LNCAP (cell line): ENCODE measurements around the gene CGB3.

ENCODE experiments used
- TF ChIP-seq, protein P1 (sequence below): fragments of 450-650 bp; IDR thresholded peaks from 2 replicates; pipeline ENCODE4 v1.5.1; 2017; ENCODE audit warnings: mild to moderate bottlenecking

CGB3 gene

GRCh38 chr19:49020342-49020741, 3.8 kb downstream of the CGB3 start:
- TF ChIP-seq, protein P1, sequence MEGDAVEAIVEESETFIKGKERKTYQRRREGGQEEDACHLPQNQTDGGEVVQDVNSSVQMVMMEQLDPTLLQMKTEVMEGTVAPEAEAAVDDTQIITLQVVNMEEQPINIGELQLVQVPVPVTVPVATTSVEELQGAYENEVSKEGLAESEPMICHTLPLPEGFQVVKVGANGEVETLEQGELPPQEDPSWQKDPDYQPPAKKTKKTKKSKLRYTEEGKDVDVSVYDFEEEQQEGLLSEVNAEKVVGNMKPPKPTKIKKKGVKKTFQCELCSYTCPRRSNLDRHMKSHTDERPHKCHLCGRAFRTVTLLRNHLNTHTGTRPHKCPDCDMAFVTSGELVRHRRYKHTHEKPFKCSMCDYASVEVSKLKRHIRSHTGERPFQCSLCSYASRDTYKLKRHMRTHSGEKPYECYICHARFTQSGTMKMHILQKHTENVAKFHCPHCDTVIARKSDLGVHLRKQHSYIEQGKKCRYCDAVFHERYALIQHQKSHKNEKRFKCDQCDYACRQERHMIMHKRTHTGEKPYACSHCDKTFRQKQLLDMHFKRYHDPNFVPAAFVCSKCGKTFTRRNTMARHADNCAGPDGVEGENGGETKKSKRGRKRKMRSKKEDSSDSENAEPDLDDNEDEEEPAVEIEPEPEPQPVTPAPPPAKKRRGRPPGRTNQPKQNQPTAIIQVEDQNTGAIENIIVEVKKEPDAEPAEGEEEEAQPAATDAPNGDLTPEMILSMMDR = no peak

- TF ChIP-seq, protein P1 = no peak
These were observed 4.7 kb downstream of the CGB3 start for GRCh38 chr19:49019242-49019932.

DNA sequence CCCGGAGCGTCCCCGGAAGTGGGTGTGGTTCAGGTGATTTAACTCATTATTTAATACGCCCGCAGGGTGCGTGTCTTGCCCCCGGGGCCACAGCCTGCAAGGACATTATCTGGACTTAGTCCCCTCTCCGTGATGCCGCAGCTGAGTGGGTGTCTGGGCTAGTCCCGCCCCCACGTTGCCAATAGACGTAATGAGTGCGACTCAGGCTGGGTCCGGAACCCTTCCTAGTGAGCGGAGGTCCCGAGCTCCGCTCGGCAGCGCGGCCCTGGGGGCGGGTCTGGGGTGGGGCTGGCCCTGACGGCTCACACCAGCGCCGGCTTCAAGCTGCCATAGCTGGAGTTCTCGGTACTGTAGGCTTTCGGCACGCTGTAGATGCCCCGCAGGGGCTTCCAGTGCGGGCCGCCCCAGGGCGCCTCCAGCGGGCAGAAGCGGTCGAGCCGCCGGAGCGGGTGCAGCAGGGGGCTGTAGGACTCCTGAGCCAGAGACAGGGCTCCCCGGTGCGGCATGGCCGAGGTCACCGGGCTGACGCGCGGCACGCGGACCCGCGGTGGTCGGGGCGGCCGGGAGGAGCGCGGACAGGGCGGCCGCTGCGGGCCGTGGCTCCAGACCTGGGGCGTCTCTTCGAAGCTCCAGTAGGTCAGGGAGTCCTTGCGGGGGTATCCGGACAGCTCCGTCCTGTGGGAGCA, 6.3 kb downstream of the CGB3 start:
- TF ChIP-seq, protein P1 = peak; percentile 25; the same call in 1 of the 2 replicates

DNA sequence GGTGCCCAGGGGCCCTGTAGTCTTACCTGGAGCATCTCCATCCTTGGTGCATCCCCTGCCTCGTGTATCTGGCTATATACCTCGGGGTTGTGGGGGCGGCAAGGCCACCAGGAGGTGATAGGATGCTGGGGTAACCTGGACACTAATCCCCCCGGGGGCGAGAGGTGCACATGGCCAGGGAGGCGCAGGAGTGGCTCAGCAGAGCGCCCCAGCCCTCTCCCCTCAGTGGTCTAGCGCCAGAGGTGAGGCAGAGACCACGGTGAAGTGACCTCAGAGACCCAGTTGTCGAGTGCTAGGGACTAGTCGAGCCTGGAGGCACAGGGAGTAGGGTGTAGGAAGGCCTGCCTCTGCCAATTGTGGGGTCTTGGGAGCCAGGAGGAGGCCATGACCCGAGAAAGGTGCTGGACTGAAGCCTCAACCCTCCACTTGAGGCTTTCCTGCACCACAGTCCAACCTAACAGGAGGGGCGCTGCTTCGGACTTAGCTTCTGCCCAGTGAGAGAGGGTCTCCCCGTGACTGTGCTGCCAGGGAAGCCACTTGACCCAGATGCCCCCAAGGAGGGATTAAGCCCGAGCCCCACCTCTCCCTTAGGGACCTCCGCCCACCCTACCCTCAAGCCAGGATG, 7.0 kb downstream of the CGB3 start, which contains the start of gene LHB:
Gene LHB, minus strand, starts transcription at position 51 of the 625 bp plus-strand sequence. Its CDS starts 10 bp downstream, at position 41.
- TF ChIP-seq, protein P1 = no peak

GRCh38 chr19:49016067-49016839, 7.9 kb downstream of the CGB3 start:
- TF ChIP-seq, protein P1 = no peak

- TF ChIP-seq, protein P1 = no peak
These were observed 9.3 kb downstream of the CGB3 start for GRCh38 chr19:49014870-49015255.

- TF ChIP-seq, protein P1 = no peak
These were observed 9.8 kb downstream of the CGB3 start for GRCh38 chr19:49014123-49014869.
